ACC112 (cell line): ENCODE measurements around the gene FLYWCH1.

Experiments used
- H2AFZ ChIP-seq: fragments of 200-600 bp; sonication (generic); one replicate; pipeline ENCODE4 v1.6.0; 2017; ENCODE audit warnings: antibody characterized with exemption, low read length; ENCODE audit not compliant: unreplicated experiment
- H3K27ac ChIP-seq: fragments of 200-600 bp; sonication (generic); 2 replicates; pipeline ENCODE4 v1.5.1; 2014; ENCODE audit warnings: low read depth, mild to moderate bottlenecking, antibody characterized with exemption, low read length, moderate library complexity
- H3K27me3 ChIP-seq: fragments of 200-600 bp; sonication (generic); 2 replicates; pipeline ENCODE4 v1.6.1; 2014; ENCODE audit warnings: mild to moderate bottlenecking, antibody characterized with exemption, low read length, moderate library complexity, mixed read lengths; ENCODE audit not compliant: insufficient read depth
- H3K36me3 ChIP-seq: fragments of 200-600 bp; sonication (generic); 2 replicates; pipeline ENCODE4 v1.6.1; 2016; ENCODE audit warnings: mild to moderate bottlenecking, antibody characterized with exemption, low read length, moderate library complexity, mixed read lengths; ENCODE audit not compliant: insufficient read depth
- H3K4me1 ChIP-seq: fragments of 200-600 bp; sonication (generic); one replicate; pipeline ENCODE4 v1.6.1; 2016; ENCODE audit warnings: low read length, mixed read lengths; ENCODE audit not compliant: insufficient read depth, unreplicated experiment, control insufficient read depth
- H3K4me3 ChIP-seq: fragments of 200-600 bp; sonication (generic); 2 replicates; pipeline ENCODE4 v1.5.1; 2014; ENCODE audit warnings: mild to moderate bottlenecking, low read depth, low read length
- H3K79me2 ChIP-seq: fragments of 200-600 bp; sonication (generic); one replicate; pipeline ENCODE4 v1.6.0; 2016; ENCODE audit warnings: low read length; ENCODE audit not compliant: control insufficient read depth, unreplicated experiment, insufficient read depth

Gene FLYWCH1

GRCh38 chr16:2987833-2988232, 76.1 kb downstream of the FLYWCH1 start:
- Histone ChIP-seq H2AFZ (no peak overlapping the region), H3K27ac (no peak overlapping the region), H3K4me3 (no peak overlapping the region), H3K36me3 (no peaks in the 10 kb centered on the region), H3K27me3 (0 out of 2 replicates have a peak, but pooled peaks cover 3% of the 10 kb centered on the region), H3K79me2 (no peaks in the 10 kb centered on the region), H3K4me1 (no peaks in the 10 kb centered on the region)

- no peak overlapping the region for H3K27ac ChIP-seq
- H2AFZ ChIP-seq, result no peak overlapping the region
- no peaks in the 10 kb centered on the region for H3K36me3 ChIP-seq
- H3K4me1 ChIP-seq, result no peaks in the 10 kb centered on the region
- H3K79me2 ChIP-seq, result no peaks in the 10 kb centered on the region
- H3K4me3 ChIP-seq, result no peak overlapping the region
- 0 out of 2 replicates have a peak, but pooled peaks cover 3% of the 10 kb centered on the region for H3K27me3 ChIP-seq
These were observed 76.9 kb downstream of the FLYWCH1 start for GRCh38 chr16:2988590-2989099.

GRCh38 chr16:2990891-2991290, 79.2 kb downstream of the FLYWCH1 start:
- no peaks in the 10 kb centered on the region for H3K36me3 ChIP-seq
- H2AFZ ChIP-seq, result no peak overlapping the region
- H3K4me3 ChIP-seq, result no peak overlapping the region
- no peaks in the 10 kb centered on the region for H3K4me1 ChIP-seq
- no peaks in the 10 kb centered on the region for H3K79me2 ChIP-seq
- H3K27me3 ChIP-seq, result 0 out of 2 replicates have a peak, but pooled peaks cover 3% of the 10 kb centered on the region
- no peak overlapping the region for H3K27ac ChIP-seq

- Histone ChIP-seq H3K27ac (no peak overlapping the region), H3K4me3 (no peak overlapping the region), H3K79me2 (no peaks in the 10 kb centered on the region), H3K27me3 (0 out of 2 replicates have a peak, but pooled peaks cover 3% of the 10 kb centered on the region), H2AFZ (no peak overlapping the region), H3K36me3 (no peaks in the 10 kb centered on the region), H3K4me1 (no peaks in the 10 kb centered on the region)
These were observed 80.0 kb downstream of the FLYWCH1 start for GRCh38 chr16:2991566-2992261.

GRCh38 chr16:2992383-2993081, 80.8 kb downstream of the FLYWCH1 start:
- Histone ChIP-seq H3K36me3 (no peaks in the 10 kb centered on the region), H3K4me3 (no peak overlapping the region), H3K27ac (no peak overlapping the region), H3K79me2 (no peaks in the 10 kb centered on the region), H3K27me3 (0 out of 2 replicates have a peak, but pooled peaks cover 5% of the 10 kb centered on the region), H2AFZ (no peak overlapping the region), H3K4me1 (no peaks in the 10 kb centered on the region)

GRCh38 chr16:2996298-2996697, 84.6 kb downstream of the FLYWCH1 start:
- no peak overlapping the region for H3K27ac ChIP-seq
- 0 out of 2 replicates have a peak, but pooled peaks cover 2% of the 10 kb centered on the region for H3K27me3 ChIP-seq
- H3K4me3 ChIP-seq, result no peak overlapping the region
- H3K36me3 ChIP-seq, result no peaks in the 10 kb centered on the region
- no peaks in the 10 kb centered on the region for H3K79me2 ChIP-seq
- H2AFZ ChIP-seq, result no peak overlapping the region
- H3K4me1 ChIP-seq, result no peaks in the 10 kb centered on the region

GRCh38 chr16:2999929-3000328, 88.2 kb downstream of the FLYWCH1 start:
- Histone ChIP-seq H2AFZ (no peak overlapping the region), H3K27ac (no peak overlapping the region), H3K79me2 (no peaks in the 10 kb centered on the region), H3K4me3 (no peak overlapping the region), H3K36me3 (no peaks in the 10 kb centered on the region), H3K27me3 (0 out of 2 replicates have a peak, but pooled peaks cover 2% of the 10 kb centered on the region), H3K4me1 (no peaks in the 10 kb centered on the region)

- no peak overlapping the region for H3K27ac ChIP-seq
- no peaks in the 10 kb centered on the region for H3K79me2 ChIP-seq
- H3K4me3 ChIP-seq, result no peak overlapping the region
- no peaks in the 10 kb centered on the region for H3K4me1 ChIP-seq
- no peaks in the 10 kb centered on the region for H3K36me3 ChIP-seq
- no peak overlapping the region for H2AFZ ChIP-seq
- H3K27me3 ChIP-seq, result 0 out of 2 replicates have a peak, but pooled peaks cover 2% of the 10 kb centered on the region
These were observed 88.8 kb downstream of the FLYWCH1 start for GRCh38 chr16:3000540-3000939.
